Left forelimb (tissue), 1 donor: ENCODE results near the gene PALS1.
"Not testable (repeated sequence)": the region's sequence is repeated elsewhere in the genome, so short reads cannot be mapped to it uniquely, and the experiment has no call there.

Experiments used
- DNase-seq: peaks from one replicate; pipeline ENCODE4 v3.0.0-alpha.2; 2018; ENCODE audit warnings: low spot score

The PALS1 gene

DNA sequence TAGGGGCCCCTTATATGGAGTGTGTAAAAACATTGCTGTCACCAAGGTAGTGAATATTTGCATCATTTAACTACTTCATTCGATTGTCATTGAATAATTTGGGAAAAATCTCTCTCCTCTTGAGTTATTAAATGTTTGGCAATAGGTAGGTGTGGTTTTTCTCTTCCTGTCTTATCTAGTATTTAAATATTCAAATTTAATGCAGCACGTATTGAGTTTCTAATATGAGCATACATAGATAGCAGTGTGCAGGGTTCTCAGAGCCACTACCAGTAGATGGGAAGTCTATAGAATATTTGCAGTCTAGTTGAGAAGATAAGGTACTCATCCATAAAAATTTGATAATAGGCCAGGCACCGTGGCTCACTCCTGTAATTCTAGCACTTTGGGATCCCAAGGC lies 16.7 kb downstream of the PALS1 start:
- no peak for DNase-seq

GRCh38 chr14:67260965-67261364 lies 19.7 kb downstream of the PALS1 start:
- no peak for DNase-seq

GRCh38 chr14:67263499-67264149 lies 22.4 kb downstream of the PALS1 start:
- no peak for DNase-seq

GRCh38 chr14:67265131-67265530 lies 23.9 kb downstream of the PALS1 start:
- no peak for DNase-seq

DNA sequence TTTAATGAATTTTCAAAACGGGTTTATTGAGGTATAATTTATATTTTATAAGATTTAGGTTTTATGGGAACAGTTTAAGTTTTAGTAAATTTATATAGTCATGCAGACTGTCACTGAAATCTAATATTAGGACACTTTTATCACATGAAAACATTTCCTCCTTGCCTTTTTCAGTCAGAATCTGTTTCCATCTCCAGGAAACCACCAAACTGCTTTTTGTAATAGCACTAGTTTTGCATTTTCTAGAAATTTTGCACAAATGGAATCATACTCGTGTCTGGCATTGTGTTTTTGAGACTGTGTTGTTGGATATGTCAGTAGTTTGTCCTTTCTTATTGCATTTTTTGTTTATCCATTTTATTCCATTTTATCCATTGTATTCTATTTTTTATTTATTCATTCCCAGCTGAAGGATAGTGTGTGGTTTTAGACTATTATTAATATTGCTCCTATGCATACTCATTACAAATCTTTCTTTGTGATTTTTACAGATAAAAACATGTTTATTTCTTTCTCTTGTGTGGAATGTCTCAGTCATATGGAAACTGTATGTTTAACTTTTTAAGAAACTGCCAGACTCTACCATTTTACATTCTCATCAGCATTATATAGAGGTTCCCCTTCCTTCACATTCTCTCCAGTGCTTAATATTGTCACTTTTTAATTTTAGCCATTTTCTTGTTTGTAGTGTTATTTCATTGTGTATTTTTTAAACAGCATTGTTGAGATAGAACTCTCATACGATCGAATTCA lies 26.5 kb downstream of the PALS1 start:
- no peak for DNase-seq

GRCh38 chr14:67268426-67269150 lies 27.4 kb downstream of the PALS1 start:
- no peak for DNase-seq

GRCh38 chr14:67269298-67270060 lies 28.2 kb downstream of the PALS1 start:
- no peak for DNase-seq

DNA sequence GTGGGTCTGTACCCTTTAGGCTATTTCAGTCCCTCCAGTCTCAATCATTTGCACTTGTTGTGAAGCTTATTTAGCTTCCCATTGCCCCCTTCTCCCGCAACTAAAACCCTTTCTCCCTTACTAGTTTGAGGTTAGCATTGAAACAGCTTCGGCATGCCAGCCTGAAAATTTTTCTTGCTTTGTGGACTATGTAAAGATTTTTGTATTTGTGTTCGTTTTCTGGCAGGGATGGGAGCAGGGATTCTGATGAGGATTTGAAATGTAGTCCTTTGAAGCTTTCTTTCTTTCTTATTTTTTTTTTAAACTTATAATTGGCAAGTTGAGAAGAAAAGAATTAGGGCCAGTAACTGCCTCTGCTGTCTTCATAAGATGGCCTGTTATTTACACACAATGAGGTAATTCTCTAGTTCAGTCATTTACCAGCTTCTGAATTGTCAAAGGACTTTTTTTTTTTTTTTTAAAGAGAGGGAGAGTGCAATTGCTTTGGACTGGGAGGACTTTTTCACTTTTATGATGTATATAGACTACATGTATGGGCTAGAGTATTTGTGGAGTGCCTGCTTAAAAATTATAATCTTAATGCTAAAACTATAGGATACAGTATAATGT lies 29.0 kb downstream of the PALS1 start:
- no peak for DNase-seq

GRCh38 chr14:67270933-67271332 lies 29.7 kb downstream of the PALS1 start:
- no peak for DNase-seq

GRCh38 chr14:67273281-67273680 lies 32.0 kb downstream of the PALS1 start:
- not testable (repeated sequence) for DNase-seq

DNA sequence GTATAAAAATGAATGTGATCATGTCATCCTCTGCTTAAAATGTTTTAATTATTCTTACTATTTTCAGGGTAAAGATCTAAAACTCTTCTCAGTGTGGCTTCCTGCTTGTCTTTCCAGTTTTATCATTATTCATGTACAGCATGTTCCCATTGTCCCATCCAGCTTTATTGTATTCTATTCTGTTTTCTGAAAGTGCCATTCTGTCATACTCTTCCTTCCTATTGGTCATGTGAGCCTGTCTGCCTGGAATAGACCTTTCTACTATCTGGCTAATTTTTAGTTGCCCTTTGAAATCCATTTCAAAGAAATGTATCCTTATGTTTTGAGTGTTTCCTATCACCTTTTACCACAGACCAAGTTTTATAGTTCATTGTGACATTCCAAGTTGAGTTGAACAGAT lies 34.9 kb downstream of the PALS1 start:
- DNase-seq = no peak

DNA sequence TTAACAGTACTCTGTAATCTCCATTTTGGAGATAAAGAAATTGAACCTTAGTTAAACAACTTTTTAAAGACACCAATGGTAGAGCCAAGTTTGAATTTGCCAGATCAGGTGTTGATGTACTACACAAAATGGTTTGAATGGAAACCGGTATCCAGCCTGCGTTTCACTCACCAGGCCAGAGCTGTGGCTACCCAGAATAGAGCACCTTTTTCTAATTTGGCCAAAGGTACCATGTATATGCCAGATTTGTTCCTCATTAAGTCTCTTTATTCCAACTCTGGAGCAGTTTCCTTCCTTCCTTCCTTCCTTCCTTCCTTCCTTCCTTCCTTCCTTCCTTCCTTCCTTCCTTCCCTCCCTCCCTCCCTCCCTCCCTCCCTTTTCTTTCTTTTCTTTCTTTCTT lies 39.3 kb downstream of the PALS1 start:
- no peak for DNase-seq

GRCh38 chr14:67285876-67286452 lies 44.7 kb downstream of the PALS1 start:
- DNase-seq = no peak
